H9 (cell line): ENCODE measurements around the gene TBX5. TPM values are rescaled to one million over a fixed set of nuclear protein-coding genes. Genes with fewer than 3 reads are reported as not detected.

Experiments
- DNase-seq: peaks from one replicate; pipeline ENCODE4 v3.0.0-alpha.2; 2017
- H2AFZ ChIP-seq: one replicate; pipeline ENCODE4 v1.6.1; 2013; ENCODE audit warnings: mild to moderate bottlenecking, low read length, control low read depth, moderate library complexity
- H2AK5ac ChIP-seq: 2 replicates; pipeline ENCODE4 v1.6.1; 2013; ENCODE audit warnings: low read length, control low read depth, mixed read lengths; ENCODE audit not compliant: insufficient read length
- H2BK120ac ChIP-seq: one replicate; pipeline ENCODE4 v1.6.1; 2013; ENCODE audit warnings: low read depth, mild to moderate bottlenecking, low read length, control low read depth, inconsistent platforms; ENCODE audit not compliant: poor library complexity, severe bottlenecking
- H2BK12ac ChIP-seq: 2 replicates; pipeline ENCODE4 v1.6.1; 2013; ENCODE audit warnings: low read length, control low read depth, mixed read lengths, low read depth; ENCODE audit not compliant: insufficient read length
- H2BK15ac ChIP-seq: 2 replicates; pipeline ENCODE4 v1.6.1; 2013; ENCODE audit warnings: low read depth, low read length, control low read depth
- H2BK20ac ChIP-seq: one replicate; pipeline ENCODE4 v1.6.1; 2013; ENCODE audit warnings: low read depth, mild to moderate bottlenecking, low read length, control low read depth, inconsistent platforms; ENCODE audit not compliant: poor library complexity, severe bottlenecking
- H2BK5ac ChIP-seq: 2 replicates; pipeline ENCODE4 v1.6.1; 2013; ENCODE audit warnings: low read length, control low read depth, mixed read lengths; ENCODE audit not compliant: insufficient read length
- H3K14ac ChIP-seq: 2 replicates; pipeline ENCODE4 v1.6.1; 2013; ENCODE audit warnings: low read length, control low read depth; ENCODE audit not compliant: insufficient read depth
- H3K18ac ChIP-seq: 2 replicates; pipeline ENCODE4 v1.6.1; 2013; ENCODE audit warnings: low read depth, mild to moderate bottlenecking, mixed read lengths, low read length, control low read depth; ENCODE audit not compliant: insufficient read length
- H3K23ac ChIP-seq: 2 replicates; pipeline ENCODE4 v1.6.1; 2013; ENCODE audit warnings: low read length, control low read depth, mixed read lengths, low read depth; ENCODE audit not compliant: insufficient read length
- H3K23me2 ChIP-seq: 2 replicates; pipeline ENCODE4 v1.6.1; 2013; ENCODE audit warnings: low read depth, mild to moderate bottlenecking, mixed read lengths, low read length, control low read depth; ENCODE audit not compliant: insufficient read length, poor library complexity, severe bottlenecking
- H3K27ac ChIP-seq: 2 replicates; pipeline ENCODE4 v1.5.1; 2013; ENCODE audit warnings: low read length, control low read depth, mixed read lengths, low read depth; ENCODE audit not compliant: insufficient read length
- H3K27me3 ChIP-seq: 2 replicates; pipeline ENCODE4 v1.6.1; 2013; ENCODE audit warnings: low read length, control low read depth, inconsistent platforms; ENCODE audit not compliant: insufficient read depth
- H3K4ac ChIP-seq: 2 replicates; pipeline ENCODE4 v1.6.1; 2013; ENCODE audit warnings: low read depth, mild to moderate bottlenecking, control low read depth, inconsistent platforms, low read length, moderate library complexity
- H3K4me1 ChIP-seq: 2 replicates; pipeline ENCODE4 v1.6.1; 2013; ENCODE audit warnings: low read length, control low read depth, inconsistent platforms; ENCODE audit not compliant: insufficient read depth
- H3K4me2 ChIP-seq: 2 replicates; pipeline ENCODE4 v1.6.1; 2013; ENCODE audit warnings: low read length, control low read depth, mixed read lengths; ENCODE audit not compliant: insufficient read length, insufficient read depth
- H3K56ac ChIP-seq: 2 replicates; pipeline ENCODE4 v1.6.1; 2013; ENCODE audit warnings: low read depth, mild to moderate bottlenecking, mixed read lengths, low read length, control low read depth; ENCODE audit not compliant: insufficient read length
- H3K79me1 ChIP-seq: 2 replicates; pipeline ENCODE4 v1.6.1; 2013; ENCODE audit warnings: low read depth, mild to moderate bottlenecking, moderate library complexity, low read length, control low read depth, inconsistent platforms; ENCODE audit not compliant: insufficient read depth, poor library complexity, severe bottlenecking
- H3K79me2 ChIP-seq: 2 replicates; pipeline ENCODE4 v1.6.1; 2013; ENCODE audit warnings: low read length, control low read depth, inconsistent platforms; ENCODE audit not compliant: insufficient read depth
- H3K9ac ChIP-seq: 2 replicates; pipeline ENCODE4 v1.6.1; 2013; ENCODE audit warnings: low read length, control low read depth, mixed read lengths; ENCODE audit not compliant: insufficient read length; ENCODE audit errors: extremely low read depth
- H3K9me3 ChIP-seq: one replicate; pipeline ENCODE4 v1.6.1; 2013; ENCODE audit warnings: low read depth, low read length, inconsistent platforms; ENCODE audit not compliant: control insufficient read depth
- H3T11ph ChIP-seq: one replicate; pipeline ENCODE4 v1.6.1; 2013; ENCODE audit warnings: mild to moderate bottlenecking, low read length, control low read depth, inconsistent platforms
- H4K20me1 ChIP-seq: one replicate; pipeline ENCODE4 v1.6.1; 2013; ENCODE audit not compliant: control insufficient read depth, insufficient read length, insufficient read depth
- H4K5ac ChIP-seq: 2 replicates; pipeline ENCODE4 v1.6.1; 2013; ENCODE audit warnings: low read depth, mild to moderate bottlenecking, mixed read lengths, low read length, control low read depth; ENCODE audit not compliant: insufficient read length
- H4K8ac ChIP-seq: replicated peaks from 2 replicates; pipeline ENCODE4 v1.6.1; 2013; ENCODE audit warnings: low read length, control low read depth, mixed read lengths, low read depth; ENCODE audit not compliant: insufficient read length
- H4K91ac ChIP-seq: 2 replicates; pipeline ENCODE4 v1.6.1; 2013; ENCODE audit warnings: low read depth, mild to moderate bottlenecking, moderate library complexity, mixed read lengths, low read length, control low read depth; ENCODE audit not compliant: insufficient read length
- H3K27ac Mint-ChIP-seq, 3 experiments: 2 replicates in 2 of 3; 3 replicates in 1 of 3; pipeline ENCODE4 v1.8.0; 2020 to 2021; ENCODE audit warnings: mixed read lengths in 3 of 3, mild to moderate bottlenecking in 1 of 3, moderate library complexity in 1 of 3
- H3K27me3 Mint-ChIP-seq: 2 replicates; pipeline ENCODE4 v1.8.0; 2021; ENCODE audit warnings: low read depth, mild to moderate bottlenecking, moderate library complexity, mixed read lengths
- H3K36me3 Mint-ChIP-seq, 3 experiments: 2 replicates in 2 of 3; 3 replicates in 1 of 3; pipeline ENCODE4 v1.8.0; 2020 to 2021; ENCODE audit warnings: low read depth in 3 of 3, mixed read lengths in 3 of 3; ENCODE audit not compliant: insufficient read depth in 1 of 3
- H3K4me1 Mint-ChIP-seq, 2 experiments: 2 replicates each; pipeline ENCODE4 v1.8.0; 2020; ENCODE audit warnings: mixed read lengths in 2 of 2
- H3K4me3 Mint-ChIP-seq, 2 experiments: 2 replicates in 1 of 2; 3 replicates in 1 of 2; pipeline ENCODE4 v1.8.0; 2020 to 2021; ENCODE audit warnings: mild to moderate bottlenecking in 2 of 2, mixed read lengths in 2 of 2, moderate library complexity in 1 of 2
- H3K9me3 Mint-ChIP-seq, 2 experiments: 2 replicates in 1 of 2; 3 replicates in 1 of 2; pipeline ENCODE4 v1.8.0; 2020; ENCODE audit warnings: mild to moderate bottlenecking in 2 of 2, mixed read lengths in 2 of 2, moderate library complexity in 1 of 2
- WGBS: extraction: QIAGEN DNeasy Blood & Tissue Kit; methylation state at CpG from one replicate; pipeline ENCODE4 v1.1.7; 2013; ENCODE audit warnings: missing lambda C conversion rate, low lambda C conversion rate, mixed read lengths; ENCODE audit not compliant: insufficient read length; ENCODE audit errors: extremely low coverage; 5-methylcytosine and 5-hydroxymethylcytosine counted together
- total RNA-seq: library from RNA; stranded (reverse); gene quantifications from 2 replicates; pipeline ENCODE4 v1.2.1, GENCODE V29; 2021
- TF ChIP-seq, protein P1 (sequence below): fragments of 200-600 bp; sonication (generic); conservative IDR thresholded peaks from 3 replicates; pipeline ENCODE4 v1.8.0; 2021; ENCODE audit warnings: antibody characterized with exemption, mild to moderate bottlenecking

Gene TBX5
- total RNA-seq, 1 experiment from 2014 or later, result not detected

DNA sequence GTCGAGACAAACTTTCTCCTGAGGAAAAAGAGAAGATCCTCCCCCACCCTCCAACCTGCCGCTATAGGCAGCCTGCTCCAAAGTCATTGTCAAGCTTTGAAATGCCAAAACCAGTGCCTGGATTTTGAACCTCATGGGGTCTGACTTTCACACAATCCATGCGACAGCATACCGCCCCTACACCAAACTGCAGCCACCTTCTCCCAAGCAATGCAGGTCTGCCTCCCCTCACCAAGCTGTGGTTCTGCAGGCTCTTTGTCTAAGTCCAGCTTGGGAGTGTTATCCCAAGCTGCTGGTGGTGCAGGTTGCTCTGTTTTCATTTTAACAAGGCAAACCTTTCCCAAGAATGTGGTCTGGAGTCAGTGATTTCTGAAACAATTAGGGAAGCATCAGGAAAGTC lies 12.4 kb downstream of the TBX5 start:
- peaks cover 2% of the 10 kb centered on the region; the same call in 1 of the 2 replicates for H3K4me1 ChIP-seq
- H2BK5ac ChIP-seq, result no peak overlapping the region
- no peak overlapping the region for H2BK20ac ChIP-seq
- H3K27me3 ChIP-seq, result peaks cover 53% of the 10 kb centered on the region
- H3K79me2 ChIP-seq, result no peaks in the 10 kb centered on the region
- no peak overlapping the region for H3T11ph ChIP-seq
- H3K9me3 ChIP-seq, result no peaks in the 10 kb centered on the region
- no peaks in the 10 kb centered on the region; a peak in 1 of 5 replicates for H3K9me3 Mint-ChIP-seq
- H3K9ac ChIP-seq, result no peak overlapping the region
- no peak overlapping the region for H2AFZ ChIP-seq
- TF ChIP-seq, protein P1, sequence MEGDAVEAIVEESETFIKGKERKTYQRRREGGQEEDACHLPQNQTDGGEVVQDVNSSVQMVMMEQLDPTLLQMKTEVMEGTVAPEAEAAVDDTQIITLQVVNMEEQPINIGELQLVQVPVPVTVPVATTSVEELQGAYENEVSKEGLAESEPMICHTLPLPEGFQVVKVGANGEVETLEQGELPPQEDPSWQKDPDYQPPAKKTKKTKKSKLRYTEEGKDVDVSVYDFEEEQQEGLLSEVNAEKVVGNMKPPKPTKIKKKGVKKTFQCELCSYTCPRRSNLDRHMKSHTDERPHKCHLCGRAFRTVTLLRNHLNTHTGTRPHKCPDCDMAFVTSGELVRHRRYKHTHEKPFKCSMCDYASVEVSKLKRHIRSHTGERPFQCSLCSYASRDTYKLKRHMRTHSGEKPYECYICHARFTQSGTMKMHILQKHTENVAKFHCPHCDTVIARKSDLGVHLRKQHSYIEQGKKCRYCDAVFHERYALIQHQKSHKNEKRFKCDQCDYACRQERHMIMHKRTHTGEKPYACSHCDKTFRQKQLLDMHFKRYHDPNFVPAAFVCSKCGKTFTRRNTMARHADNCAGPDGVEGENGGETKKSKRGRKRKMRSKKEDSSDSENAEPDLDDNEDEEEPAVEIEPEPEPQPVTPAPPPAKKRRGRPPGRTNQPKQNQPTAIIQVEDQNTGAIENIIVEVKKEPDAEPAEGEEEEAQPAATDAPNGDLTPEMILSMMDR, result no peak
- H3K14ac ChIP-seq, result no peak overlapping the region
- no peak overlapping the region for H4K8ac ChIP-seq
- H3K4me2 ChIP-seq, result no peak overlapping the region
- no peak overlapping the region for H2AK5ac ChIP-seq
- peaks cover 84% of the 10 kb centered on the region for H3K27me3 Mint-ChIP-seq
- H3K4me1 Mint-ChIP-seq, result peaks cover 43 to 48% of the 10 kb centered on the region in 2 experiments
- H3K27ac Mint-ChIP-seq, result no peak overlapping the region
- H4K20me1 ChIP-seq, result no peaks in the 10 kb centered on the region
- no peak overlapping the region for H3K27ac ChIP-seq
- no peak overlapping the region for H2BK15ac ChIP-seq
- DNase-seq, result no peak
- no peak overlapping the region for H4K5ac ChIP-seq
- no peak overlapping the region for H2BK120ac ChIP-seq
- no CpG with 5 or more reads among the region's 4 CpGs for WGBS
- no peak overlapping the region for H3K4me3 Mint-ChIP-seq
- no peak overlapping the region for H2BK12ac ChIP-seq
- no peaks in the 10 kb centered on the region for H3K23me2 ChIP-seq
- H3K36me3 Mint-ChIP-seq, result no peaks in the 10 kb centered on the region; a peak in 1 of 7 replicates
- H3K79me1 ChIP-seq, result no peaks in the 10 kb centered on the region
- no peak overlapping the region for H3K23ac ChIP-seq
- H3K18ac ChIP-seq, result no peak overlapping the region
- H3K56ac ChIP-seq, result no peak overlapping the region
- no peak overlapping the region for H4K91ac ChIP-seq
- no peak overlapping the region for H3K4ac ChIP-seq
